AG09309 (cell line): ENCODE measurements around the gene LTBP1.

Experiments
- DNase-seq: peaks from one replicate; pipeline ENCODE4 v3.0.0-alpha.2; 2010; ENCODE audit warnings: low read depth
- H3K4me3 ChIP-seq: 2 replicates; pipeline ENCODE4 v1.5.1; 2011; ENCODE audit warnings: mild to moderate bottlenecking, low read depth, low read length, moderate library complexity; ENCODE audit not compliant: control insufficient read depth
- TF ChIP-seq, protein P1 (sequence below): IDR thresholded peaks from 2 replicates; pipeline ENCODE4 v1.5.1; 2011; ENCODE audit warnings: mild to moderate bottlenecking, low read depth, low read length, inconsistent platforms; ENCODE audit not compliant: insufficient read depth, control insufficient read depth; ENCODE audit errors: missing control alignments

Gene LTBP1

DNA sequence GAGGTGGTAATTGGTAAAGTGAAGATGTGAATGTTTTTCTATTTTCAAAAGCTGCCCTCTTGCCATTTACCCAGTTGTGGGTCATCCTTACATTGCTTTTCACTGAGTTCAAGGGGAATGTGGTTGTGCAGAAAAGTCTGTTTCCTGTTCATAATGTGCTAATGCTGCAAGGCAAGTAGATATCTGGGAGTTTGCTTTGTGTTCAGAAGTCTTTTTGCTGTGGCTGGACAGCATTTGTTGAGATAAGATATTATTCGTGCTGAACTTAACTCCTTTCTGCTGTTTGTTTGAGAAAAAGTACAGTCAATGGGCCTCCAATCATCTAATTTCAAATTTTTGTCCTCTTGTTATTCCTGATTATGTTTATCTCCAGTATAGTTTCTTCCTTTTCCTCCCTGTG, 263.2 kb downstream of the LTBP1 start:
- DNase-seq, result no peak
- H3K4me3 ChIP-seq, result no peak overlapping the region
- TF ChIP-seq, protein P1, sequence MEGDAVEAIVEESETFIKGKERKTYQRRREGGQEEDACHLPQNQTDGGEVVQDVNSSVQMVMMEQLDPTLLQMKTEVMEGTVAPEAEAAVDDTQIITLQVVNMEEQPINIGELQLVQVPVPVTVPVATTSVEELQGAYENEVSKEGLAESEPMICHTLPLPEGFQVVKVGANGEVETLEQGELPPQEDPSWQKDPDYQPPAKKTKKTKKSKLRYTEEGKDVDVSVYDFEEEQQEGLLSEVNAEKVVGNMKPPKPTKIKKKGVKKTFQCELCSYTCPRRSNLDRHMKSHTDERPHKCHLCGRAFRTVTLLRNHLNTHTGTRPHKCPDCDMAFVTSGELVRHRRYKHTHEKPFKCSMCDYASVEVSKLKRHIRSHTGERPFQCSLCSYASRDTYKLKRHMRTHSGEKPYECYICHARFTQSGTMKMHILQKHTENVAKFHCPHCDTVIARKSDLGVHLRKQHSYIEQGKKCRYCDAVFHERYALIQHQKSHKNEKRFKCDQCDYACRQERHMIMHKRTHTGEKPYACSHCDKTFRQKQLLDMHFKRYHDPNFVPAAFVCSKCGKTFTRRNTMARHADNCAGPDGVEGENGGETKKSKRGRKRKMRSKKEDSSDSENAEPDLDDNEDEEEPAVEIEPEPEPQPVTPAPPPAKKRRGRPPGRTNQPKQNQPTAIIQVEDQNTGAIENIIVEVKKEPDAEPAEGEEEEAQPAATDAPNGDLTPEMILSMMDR, result no peak

DNA sequence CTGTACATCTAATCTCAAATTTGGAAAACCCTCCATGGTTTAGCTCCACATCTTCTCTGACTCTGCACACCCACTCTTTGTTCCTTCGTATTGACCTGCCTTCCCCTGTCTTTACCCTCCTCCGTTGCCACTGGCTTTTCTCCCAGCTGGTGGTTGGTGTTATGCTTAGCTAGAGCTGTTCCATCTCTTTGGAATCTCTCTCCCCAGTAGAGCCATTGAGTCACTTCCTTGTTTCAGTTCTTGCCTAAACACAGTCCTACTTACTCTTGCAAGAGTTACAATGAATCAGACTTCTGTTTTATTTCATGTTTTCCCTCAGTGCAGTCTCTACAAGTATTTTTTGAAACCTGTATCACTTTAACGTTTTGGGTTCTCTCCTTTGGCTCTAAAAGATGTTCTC, 263.9 kb downstream of the LTBP1 start:
- DNase-seq, result peak; percentile 93
- no peak overlapping the region for H3K4me3 ChIP-seq
- TF ChIP-seq, protein P1, result no peak

DNA sequence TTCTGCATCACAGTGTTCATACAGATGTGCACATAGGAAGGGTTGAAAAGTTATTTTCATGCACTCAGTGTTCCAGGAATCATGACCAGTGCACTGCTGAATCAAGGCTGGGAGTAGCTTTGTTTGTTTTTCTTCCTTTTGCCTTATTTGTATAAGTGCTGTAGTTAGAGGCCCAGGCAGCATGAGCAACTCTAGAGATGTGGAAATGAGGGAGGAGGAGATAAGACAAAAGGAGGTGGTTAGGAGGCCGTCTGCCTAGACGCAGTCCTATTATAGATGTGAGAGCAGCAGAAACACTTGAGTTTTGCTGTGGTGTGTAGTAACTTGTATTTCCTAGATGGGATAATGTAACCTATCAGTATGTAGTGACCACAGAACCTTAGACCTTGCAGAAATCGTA, 265.4 kb downstream of the LTBP1 start:
- TF ChIP-seq, protein P1, result no peak
- no peak overlapping the region for H3K4me3 ChIP-seq
- DNase-seq, result peak; percentile 84

DNA sequence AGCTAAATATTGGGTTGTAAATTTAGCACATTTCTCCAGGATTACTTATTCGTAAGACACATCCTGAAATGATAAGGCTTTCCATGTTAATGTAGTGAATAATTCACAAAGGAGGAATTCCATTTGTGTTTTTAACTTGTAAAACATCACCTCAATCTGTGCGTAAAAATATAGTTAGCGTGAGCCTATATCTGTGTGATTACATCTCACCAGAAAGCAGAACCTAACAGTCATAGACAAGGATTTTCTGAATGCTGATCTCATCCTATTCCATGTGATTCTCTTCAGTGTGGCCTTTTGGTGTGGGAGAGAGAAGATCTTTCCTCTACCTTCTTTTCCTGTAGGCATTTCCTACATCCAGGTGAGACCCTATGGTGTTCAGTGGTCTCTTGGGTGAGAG, 266.5 kb downstream of the LTBP1 start:
- TF ChIP-seq, protein P1, result no peak
- H3K4me3 ChIP-seq, result no peak overlapping the region
- peak; percentile 37 for DNase-seq

DNA sequence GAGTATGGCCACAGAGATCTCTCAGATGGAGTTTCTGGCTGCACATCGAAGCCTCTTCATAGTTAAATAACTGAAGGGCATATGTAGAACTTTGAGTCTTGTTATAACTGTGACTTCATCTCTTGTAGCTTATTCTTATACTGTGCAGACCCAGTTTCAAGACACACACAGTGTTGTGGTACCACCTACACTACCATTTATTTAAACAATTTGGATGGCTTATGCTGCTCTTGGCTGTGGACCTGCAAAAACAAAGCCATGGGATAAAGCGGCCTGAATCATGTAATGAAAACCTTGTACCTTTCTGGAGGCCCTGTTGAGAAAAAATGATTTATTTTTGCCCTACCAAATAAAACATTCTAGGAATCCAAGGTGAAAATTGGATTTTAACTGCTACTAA, 266.9 kb downstream of the LTBP1 start:
- TF ChIP-seq, protein P1, result no peak
- DNase-seq, result no peak
- H3K4me3 ChIP-seq, result no peak overlapping the region

DNA sequence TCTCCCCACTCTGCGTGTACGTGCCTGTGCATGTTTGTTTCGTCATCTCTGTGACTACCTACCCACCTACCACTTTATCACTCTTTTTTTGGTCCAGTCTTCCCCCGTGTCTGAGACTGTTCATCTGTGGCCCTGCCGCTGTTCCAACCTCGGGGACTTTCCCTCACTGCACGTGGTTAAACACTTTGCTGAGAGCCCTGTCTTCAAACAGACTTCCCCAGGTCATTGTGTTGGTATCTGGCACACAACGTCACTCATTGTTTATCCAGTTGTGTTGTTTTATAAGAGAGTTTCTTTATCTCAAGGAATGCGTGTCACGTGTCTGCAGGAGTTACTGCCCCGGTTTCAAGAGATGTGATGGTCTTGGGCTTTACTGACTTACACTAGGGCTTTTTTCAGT, 267.7 kb downstream of the LTBP1 start:
- TF ChIP-seq, protein P1, result no peak
- peak; percentile 42 for DNase-seq
- no peak overlapping the region for H3K4me3 ChIP-seq

DNA sequence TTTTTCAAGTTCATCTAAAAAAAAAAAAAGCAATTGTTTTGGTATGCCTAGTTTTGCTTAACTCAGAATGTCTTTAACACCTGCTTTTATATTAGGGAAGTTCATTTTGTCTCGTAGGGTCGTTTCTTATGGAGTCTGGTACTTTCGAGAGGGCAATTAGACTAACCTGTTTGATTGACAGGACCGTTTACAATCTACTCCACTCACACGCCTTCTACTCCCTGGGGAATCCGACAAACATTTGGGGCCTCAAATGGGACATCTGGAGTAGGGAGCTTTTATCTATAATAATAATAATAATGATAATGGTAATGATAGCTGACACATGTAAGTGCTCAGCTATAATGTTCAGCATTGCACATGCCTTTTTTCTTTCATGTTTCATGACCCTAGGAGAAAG, 268.1 kb downstream of the LTBP1 start:
- DNase-seq, result no peak

More for the DNA sequence above, 268.1 kb downstream of the LTBP1 start:
- TF ChIP-seq, protein P1, result no peak
- no peak overlapping the region for H3K4me3 ChIP-seq
